ENCODE results near the gene GNS.

GNS gene

GRCh38 chr12:64773386-64773785 is 14.2 kb upstream of the GNS start:
- Histone ChIP-seq H3K9me3 (ENCODE audit: low read length) (peaks cover 8% of the 10 kb centered on the region), H3K4me3 (ENCODE audit: low read depth in 1 of 2, low read length in 2 of 2) (no peak overlapping the region), H3K36me3 (ENCODE audit: insufficient read depth, low read length) (no peaks in the 10 kb centered on the region), H3K4me1 (ENCODE audit: insufficient read depth, low read length) (no peaks in the 10 kb centered on the region), H3K27ac (ENCODE audit: low read depth, low read length) (no peak overlapping the region), H3K27me3 (ENCODE audit: control insufficient read depth in 1 of 2, insufficient read depth in 2 of 2, low read length in 2 of 2) (no peaks in the 10 kb centered on the region), H3K9ac (ENCODE audit: low read length) (no peak overlapping the region)

- Histone ChIP-seq H3K27me3 (ENCODE audit: control insufficient read depth in 1 of 2, insufficient read depth in 2 of 2, low read length in 2 of 2) (no peaks in the 10 kb centered on the region), H3K9me3 (ENCODE audit: low read length) (no peaks in the 10 kb centered on the region), H3K4me3 (ENCODE audit: low read depth in 1 of 2, low read length in 2 of 2) (no peak overlapping the region), H3K4me1 (ENCODE audit: insufficient read depth, low read length) (no peaks in the 10 kb centered on the region), H3K9ac (ENCODE audit: low read length) (no peak overlapping the region), H3K27ac (ENCODE audit: low read depth, low read length) (no peak overlapping the region), H3K36me3 (ENCODE audit: insufficient read depth, low read length) (no peaks in the 10 kb centered on the region)
Measured at GRCh38 chr12:64767495-64767894, 8.3 kb upstream of the GNS start.

- Histone ChIP-seq H3K9me3 (ENCODE audit: low read length) (no peaks in the 10 kb centered on the region), H3K36me3 (ENCODE audit: insufficient read depth, low read length) (no peaks in the 10 kb centered on the region), H3K27me3 (ENCODE audit: control insufficient read depth in 1 of 2, insufficient read depth in 2 of 2, low read length in 2 of 2) (no peaks in the 10 kb centered on the region), H3K27ac (ENCODE audit: low read depth, low read length) (no peak overlapping the region), H3K4me1 (ENCODE audit: insufficient read depth, low read length) (peaks cover 5% of the 10 kb centered on the region), H3K9ac (ENCODE audit: low read length) (no peak overlapping the region), H3K4me3 (ENCODE audit: low read depth in 1 of 2, low read length in 2 of 2) (no peak overlapping the region)
Measured at GRCh38 chr12:64760808-64761573, 1.8 kb upstream of the GNS start.

GRCh38 chr12:64757771-64758170 is 1.4 kb downstream of the GNS start:
- no peak overlapping the region for H3K27ac ChIP-seq (ENCODE audit: low read depth, low read length)
- H3K9me3 ChIP-seq (ENCODE audit: low read length) = no peaks in the 10 kb centered on the region
- H3K4me3 ChIP-seq (ENCODE audit: low read depth in 1 of 2, low read length in 2 of 2) = peak overlapping the region in 1 of 2 donors; percentile 99
- H3K9ac ChIP-seq (ENCODE audit: low read length) = no peak overlapping the region
- H3K27me3 ChIP-seq (ENCODE audit: control insufficient read depth in 1 of 2, insufficient read depth in 2 of 2, low read length in 2 of 2) = no peaks in the 10 kb centered on the region
- peaks cover 5% of the 10 kb centered on the region for H3K4me1 ChIP-seq (ENCODE audit: insufficient read depth, low read length)
- peaks cover 4% of the 10 kb centered on the region for H3K36me3 ChIP-seq (ENCODE audit: insufficient read depth, low read length)

GRCh38 chr12:64756376-64756775 is 2.8 kb downstream of the GNS start:
- Histone ChIP-seq H3K4me1 (ENCODE audit: insufficient read depth, low read length) (peaks cover 5% of the 10 kb centered on the region), H3K36me3 (ENCODE audit: insufficient read depth, low read length) (peaks cover 7% of the 10 kb centered on the region), H3K9ac (ENCODE audit: low read length) (no peak overlapping the region), H3K4me3 (ENCODE audit: low read depth in 1 of 2, low read length in 2 of 2) (no peak overlapping the region), H3K27me3 (ENCODE audit: control insufficient read depth in 1 of 2, insufficient read depth in 2 of 2, low read length in 2 of 2) (no peaks in the 10 kb centered on the region), H3K27ac (ENCODE audit: low read depth, low read length) (no peak overlapping the region), H3K9me3 (ENCODE audit: low read length) (no peaks in the 10 kb centered on the region)

- H3K4me1 ChIP-seq (ENCODE audit: insufficient read depth, low read length) = no peaks in the 10 kb centered on the region
- H3K27me3 ChIP-seq (ENCODE audit: control insufficient read depth in 1 of 2, insufficient read depth in 2 of 2, low read length in 2 of 2) = no peaks in the 10 kb centered on the region
- H3K4me3 ChIP-seq (ENCODE audit: low read depth in 1 of 2, low read length in 2 of 2) = no peak overlapping the region
- no peak overlapping the region for H3K9ac ChIP-seq (ENCODE audit: low read length)
- H3K36me3 ChIP-seq (ENCODE audit: insufficient read depth, low read length) = peaks cover 20% of the 10 kb centered on the region
- H3K9me3 ChIP-seq (ENCODE audit: low read length) = no peaks in the 10 kb centered on the region
- H3K27ac ChIP-seq (ENCODE audit: low read depth, low read length) = no peak overlapping the region
Measured at GRCh38 chr12:64753427-64753826, 5.8 kb downstream of the GNS start.

- Histone ChIP-seq H3K27me3 (ENCODE audit: control insufficient read depth in 1 of 2, insufficient read depth in 2 of 2, low read length in 2 of 2) (no peaks in the 10 kb centered on the region), H3K4me1 (ENCODE audit: insufficient read depth, low read length) (no peaks in the 10 kb centered on the region), H3K27ac (ENCODE audit: low read depth, low read length) (no peak overlapping the region), H3K9me3 (ENCODE audit: low read length) (no peaks in the 10 kb centered on the region), H3K4me3 (ENCODE audit: low read depth in 1 of 2, low read length in 2 of 2) (no peak overlapping the region), H3K9ac (ENCODE audit: low read length) (no peak overlapping the region), H3K36me3 (ENCODE audit: insufficient read depth, low read length) (peaks cover 20% of the 10 kb centered on the region)
Measured at GRCh38 chr12:64752833-64753238, 6.4 kb downstream of the GNS start.

GRCh38 chr12:64752032-64752431 is 7.2 kb downstream of the GNS start:
- no peaks in the 10 kb centered on the region for H3K27me3 ChIP-seq (ENCODE audit: control insufficient read depth in 1 of 2, insufficient read depth in 2 of 2, low read length in 2 of 2)
- H3K9ac ChIP-seq (ENCODE audit: low read length) = no peak overlapping the region
- no peaks in the 10 kb centered on the region for H3K9me3 ChIP-seq (ENCODE audit: low read length)
- no peaks in the 10 kb centered on the region for H3K4me1 ChIP-seq (ENCODE audit: insufficient read depth, low read length)
- H3K4me3 ChIP-seq (ENCODE audit: low read depth in 1 of 2, low read length in 2 of 2) = no peak overlapping the region
- H3K27ac ChIP-seq (ENCODE audit: low read depth, low read length) = no peak overlapping the region
- H3K36me3 ChIP-seq (ENCODE audit: insufficient read depth, low read length) = peaks cover 23% of the 10 kb centered on the region

- Histone ChIP-seq H3K27me3 (ENCODE audit: control insufficient read depth in 1 of 2, insufficient read depth in 2 of 2, low read length in 2 of 2) (no peaks in the 10 kb centered on the region), H3K27ac (ENCODE audit: low read depth, low read length) (no peak overlapping the region), H3K4me1 (ENCODE audit: insufficient read depth, low read length) (no peaks in the 10 kb centered on the region), H3K9ac (ENCODE audit: low read length) (no peak overlapping the region), H3K36me3 (ENCODE audit: insufficient read depth, low read length) (peaks cover 43% of the 10 kb centered on the region), H3K4me3 (ENCODE audit: low read depth in 1 of 2, low read length in 2 of 2) (no peak overlapping the region), H3K9me3 (ENCODE audit: low read length) (no peaks in the 10 kb centered on the region)
Measured at GRCh38 chr12:64749461-64750200, 9.6 kb downstream of the GNS start.

GRCh38 chr12:64747695-64748094 is 11.5 kb downstream of the GNS start:
- Histone ChIP-seq H3K4me3 (ENCODE audit: low read depth in 1 of 2, low read length in 2 of 2) (no peak overlapping the region), H3K36me3 (ENCODE audit: insufficient read depth, low read length) (peaks cover 59% of the 10 kb centered on the region), H3K9ac (ENCODE audit: low read length) (no peak overlapping the region), H3K4me1 (ENCODE audit: insufficient read depth, low read length) (no peaks in the 10 kb centered on the region), H3K9me3 (ENCODE audit: low read length) (no peaks in the 10 kb centered on the region), H3K27ac (ENCODE audit: low read depth, low read length) (no peak overlapping the region), H3K27me3 (ENCODE audit: control insufficient read depth in 1 of 2, insufficient read depth in 2 of 2, low read length in 2 of 2) (no peaks in the 10 kb centered on the region)

- no peak overlapping the region for H3K27ac ChIP-seq (ENCODE audit: low read depth, low read length)
Measured at GRCh38 chr12:64746663-64747062, 12.5 kb downstream of the GNS start.

More at GRCh38 chr12:64746663-64747062, 12.5 kb downstream of the GNS start:
- Histone ChIP-seq H3K4me1 (ENCODE audit: insufficient read depth, low read length) (no peaks in the 10 kb centered on the region), H3K9ac (ENCODE audit: low read length) (no peak overlapping the region), H3K36me3 (ENCODE audit: insufficient read depth, low read length) (peaks cover 63% of the 10 kb centered on the region), H3K4me3 (ENCODE audit: low read depth in 1 of 2, low read length in 2 of 2) (no peak overlapping the region), H3K9me3 (ENCODE audit: low read length) (no peaks in the 10 kb centered on the region), H3K27me3 (ENCODE audit: control insufficient read depth in 1 of 2, insufficient read depth in 2 of 2, low read length in 2 of 2) (no peaks in the 10 kb centered on the region)
